ENCODE data around the gene AGRN. TPM values are rescaled to one million over a fixed set of nuclear protein-coding genes. Genes with fewer than 3 reads are reported as not detected.

Gene AGRN
- total RNA-seq, 1 donor from 2014 or later: 109 TPM

DNA sequence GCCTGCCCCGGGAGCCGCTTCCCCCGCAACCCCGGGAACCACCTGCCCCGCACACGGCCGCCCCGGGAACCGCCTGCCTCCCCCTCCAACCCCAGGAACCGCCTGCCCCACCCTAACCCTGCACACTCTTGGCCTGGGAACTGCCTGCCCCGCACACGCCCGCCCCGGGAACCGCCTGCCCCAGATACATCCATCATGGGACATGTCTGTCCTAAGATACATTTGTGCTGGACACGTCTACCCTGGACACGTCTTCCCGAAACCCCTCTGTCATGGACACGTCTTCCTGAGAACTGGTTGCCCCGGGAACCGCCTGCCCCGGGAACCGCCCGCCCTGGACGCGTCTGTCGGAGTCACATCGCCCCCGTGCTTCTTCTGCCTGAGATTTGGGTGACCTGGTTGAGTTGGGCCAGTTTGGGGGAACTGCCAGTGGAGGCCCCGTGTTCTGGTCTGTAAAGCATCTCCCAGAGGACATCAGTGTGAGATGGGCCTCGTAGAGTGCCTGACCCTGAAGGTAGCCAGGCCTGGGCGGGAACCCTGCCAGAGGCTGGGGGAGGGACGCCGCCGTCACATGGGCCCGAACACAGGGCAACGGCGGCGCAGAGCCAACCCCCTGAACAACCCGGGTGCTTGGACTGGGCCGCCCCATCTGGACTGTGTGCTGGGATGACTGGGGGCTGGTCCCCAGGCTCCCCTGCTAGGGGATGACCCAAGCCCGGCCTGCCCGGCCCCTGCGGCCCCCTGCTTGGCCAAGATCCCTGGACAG is 41.7 kb upstream of the AGRN start:
- H3K27ac ChIP-seq: no peak overlapping the region
- H3K36me3 ChIP-seq: no peaks in the 10 kb centered on the region
- no peak overlapping the region for H3K4me3 ChIP-seq
- no peak for DNase-seq (ENCODE audit: low spot score in 2 of 2)
- peaks cover 10% of the 10 kb centered on the region for H3K27me3 ChIP-seq
- intact Hi-C loops (cut with DNase I): no loop called here
- H3K9me3 ChIP-seq: no peaks in the 10 kb centered on the region
- no peak for TF ChIP-seq CTCF (IDR thresholded peaks at IDR 0.05)
- H3K4me1 ChIP-seq: peaks cover 2 to 3% of the 10 kb centered on the region in 2 donors

GRCh38 chr1:978835-979743 is 40.8 kb upstream of the AGRN start:
- H3K4me3 ChIP-seq: no peak overlapping the region
- intact Hi-C loops (cut with DNase I): no loop called here
- H3K9me3 ChIP-seq: no peaks in the 10 kb centered on the region
- no peak overlapping the region for H3K27ac ChIP-seq
- no peak for DNase-seq (ENCODE audit: low spot score in 2 of 2)
- no peak for TF ChIP-seq CTCF (IDR thresholded peaks at IDR 0.05)
- H3K4me1 ChIP-seq: peaks cover 2 to 3% of the 10 kb centered on the region in 2 donors
- no peaks in the 10 kb centered on the region for H3K36me3 ChIP-seq
- peaks cover 3% of the 10 kb centered on the region for H3K27me3 ChIP-seq

- no peak for TF ChIP-seq CTCF (IDR thresholded peaks at IDR 0.05)
- Histone ChIP-seq H3K4me3 (no peak overlapping the region), H3K36me3 (no peaks in the 10 kb centered on the region), H3K4me1 (peaks cover 2 to 3% of the 10 kb centered on the region in 2 donors), H3K27ac (no peak overlapping the region), H3K27me3 (peaks cover under 1% of the 10 kb centered on the region), H3K9me3 (no peaks in the 10 kb centered on the region)
- DNase-seq (ENCODE audit: low spot score in 2 of 2): no peak
- intact Hi-C loops (cut with DNase I): no loop called here
Observed at GRCh38 chr1:979744-980072, 40.2 kb upstream of the AGRN start.

GRCh38 chr1:980137-980571 is 39.8 kb upstream of the AGRN start:
- H3K36me3 ChIP-seq: no peaks in the 10 kb centered on the region
- H3K27ac ChIP-seq: no peak overlapping the region
- H3K27me3 ChIP-seq: no peaks in the 10 kb centered on the region
- intact Hi-C loops (cut with DNase I): no loop called here
- no peaks in the 10 kb centered on the region for H3K9me3 ChIP-seq
- no peak overlapping the region for H3K4me3 ChIP-seq
- no peak for TF ChIP-seq CTCF (IDR thresholded peaks at IDR 0.05)
- H3K4me1 ChIP-seq: peaks cover 2 to 3% of the 10 kb centered on the region in 2 donors
- no peak for DNase-seq (ENCODE audit: low spot score in 2 of 2)

GRCh38 chr1:980602-981395 is 39.1 kb upstream of the AGRN start:
- H3K27ac ChIP-seq: no peak overlapping the region
- H3K9me3 ChIP-seq: no peaks in the 10 kb centered on the region
- H3K4me1 ChIP-seq: peaks cover 2% of the 10 kb centered on the region in 2 donors
- no peaks in the 10 kb centered on the region for H3K36me3 ChIP-seq
- no peak for DNase-seq (ENCODE audit: low spot score in 2 of 2)
- intact Hi-C loops (cut with DNase I): no loop called here
- no peak for TF ChIP-seq CTCF (IDR thresholded peaks at IDR 0.05)
- H3K4me3 ChIP-seq: no peak overlapping the region
- H3K27me3 ChIP-seq: no peaks in the 10 kb centered on the region

Data from ascending aorta (tissue), 2 donors.